Loucy (cell line): ENCODE measurements around the gene WDPCP.
"Not testable (repeated sequence)": the region's sequence is repeated elsewhere in the genome, so short reads cannot be mapped to it uniquely, and the experiment has no call there.

ENCODE experiments used
- CTCF ChIP-seq: fragments of 200-600 bp; sonication (generic); conservative IDR thresholded peaks from 2 replicates; pipeline ENCODE4 v1.5.1; 2014; ENCODE audit warnings: mild to moderate bottlenecking, antibody characterized with exemption, low read length
- EZH2phosphoT487 ChIP-seq: fragments of 200-600 bp; IDR thresholded peaks from 2 replicates; pipeline ENCODE4 v1.6.1; 2018; ENCODE audit warnings: antibody characterized with exemption, mild to moderate bottlenecking, moderate library complexity, borderline replicate concordance

DNA sequence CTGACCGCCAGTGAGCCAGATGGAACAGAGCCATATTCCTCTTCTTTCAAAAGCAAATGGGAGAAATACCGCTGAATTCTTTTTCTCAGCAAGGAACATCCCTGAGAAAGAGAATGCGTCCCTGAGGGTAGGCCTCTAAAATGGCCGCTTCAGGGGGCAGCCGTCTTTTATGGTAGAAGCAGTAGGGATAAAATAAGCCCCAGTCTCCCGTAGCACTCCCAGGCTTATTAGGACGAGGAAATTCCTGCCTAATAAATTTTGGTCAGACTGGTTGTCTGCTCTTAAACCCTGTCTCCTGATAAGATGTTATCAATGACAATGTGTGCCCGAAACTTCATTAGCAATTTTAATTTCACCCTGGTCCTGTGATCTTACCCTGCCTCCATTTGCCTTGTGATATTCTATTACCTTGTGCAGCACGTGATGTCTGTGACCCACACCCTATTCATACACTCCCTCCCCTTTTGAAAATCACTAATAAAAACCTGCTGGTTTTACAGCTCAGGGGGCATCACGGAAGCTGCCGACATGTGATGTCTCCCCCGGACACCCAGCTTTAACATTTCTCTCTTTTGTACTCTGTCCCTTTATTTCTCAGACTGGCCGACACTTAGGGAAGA is 14.4 kb downstream of the WDPCP start:
- TF ChIP-seq CTCF, EZH2phosphoT487: not testable (repeated sequence)
